ENCODE measurements around the gene FARS2.
A peak's percentile ranks its signal among the peaks of the same experiment; 100 is the strongest.

Gene FARS2

GRCh38 chr6:5260661-5261544 is at the start of gene FARS2, which contains the start of gene LYRM4:
TSS of gene FARS2 (plus strand) at chr6:5261513.
TSS of gene LYRM4 (minus strand) at chr6:5260950. CDS start at chr6:5260733, 217 bp downstream.
- DNase-seq = peak; percentile 88

- DNase-seq = no peak
These were observed 47.5 kb upstream of the FARS2 start for GRCh38 chr6:5213836-5214235.

- no peak for DNase-seq
These were observed 46.7 kb upstream of the FARS2 start for GRCh38 chr6:5214570-5215052.

GRCh38 chr6:5215159-5215558 is 46.2 kb upstream of the FARS2 start:
- no peak for DNase-seq

GRCh38 chr6:5215799-5216198 is 45.5 kb upstream of the FARS2 start:
- no peak for DNase-seq

GRCh38 chr6:5217356-5217755 is 44.0 kb upstream of the FARS2 start:
- no peak for DNase-seq

GRCh38 chr6:5219011-5219691 is 42.2 kb upstream of the FARS2 start:
- DNase-seq = no peak

GRCh38 chr6:5220443-5220842 is 40.9 kb upstream of the FARS2 start:
- no peak for DNase-seq

GRCh38 chr6:5223309-5223708 is 38.0 kb upstream of the FARS2 start:
- no peak for DNase-seq

GRCh38 chr6:5229356-5229755 is 32.0 kb upstream of the FARS2 start:
- no peak for DNase-seq

- no peak for DNase-seq
These were observed 31.2 kb upstream of the FARS2 start for GRCh38 chr6:5230081-5230480.

GRCh38 chr6:5231289-5231688 is 30.0 kb upstream of the FARS2 start:
- no peak for DNase-seq

- DNase-seq = no peak
These were observed 26.4 kb upstream of the FARS2 start for GRCh38 chr6:5234874-5235273.

- DNase-seq = no peak
These were observed 25.5 kb upstream of the FARS2 start for GRCh38 chr6:5235830-5236229.

- no peak for DNase-seq
These were observed 23.5 kb upstream of the FARS2 start for GRCh38 chr6:5237805-5238204.

- no peak for DNase-seq
These were observed 23.0 kb upstream of the FARS2 start for GRCh38 chr6:5238336-5238735.

- no peak for DNase-seq
These were observed 20.1 kb upstream of the FARS2 start for GRCh38 chr6:5241252-5241651.

- no peak for DNase-seq
These were observed 18.2 kb upstream of the FARS2 start for GRCh38 chr6:5243069-5243468.

- no peak for DNase-seq
These were observed 14.9 kb upstream of the FARS2 start for GRCh38 chr6:5246141-5247097.

GRCh38 chr6:5247201-5247600 is 14.1 kb upstream of the FARS2 start:
- DNase-seq = no peak

GRCh38 chr6:5248302-5249098 is 12.8 kb upstream of the FARS2 start:
- no peak for DNase-seq

All from CD4-positive, alpha-beta T cell treated with Interleukin-15 for 1 hour (primary cell).